IPS DF 4.7 (cell line): ENCODE results near the gene PRRC2A.

ENCODE experiments used
- DNase-seq: peaks from one replicate; pipeline ENCODE4 v3.0.0-alpha.2; 2013; ENCODE audit warnings: low spot score; ENCODE audit errors: extremely low read depth

PRRC2A gene

DNA sequence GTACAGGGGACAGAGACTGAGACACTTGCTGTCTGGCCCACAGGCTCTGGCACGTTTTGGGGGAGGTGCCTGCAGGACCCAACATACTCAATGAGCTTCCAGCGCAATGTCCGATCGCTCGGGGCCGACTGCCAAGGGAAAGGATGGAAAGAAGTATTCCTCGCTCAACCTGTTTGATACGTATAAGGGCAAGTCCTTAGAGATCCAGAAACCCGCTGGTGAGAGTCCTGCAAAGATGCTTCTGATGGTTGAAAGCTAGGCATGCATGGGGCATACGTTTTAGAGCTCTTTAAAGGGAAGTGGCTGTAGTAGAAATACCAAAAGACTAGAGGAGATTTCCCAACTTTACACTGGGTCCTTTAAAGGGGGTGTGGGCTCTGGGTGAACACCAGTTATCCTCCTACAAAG, 2.2 kb downstream of the PRRC2A start:
- DNase-seq = no peak

DNA sequence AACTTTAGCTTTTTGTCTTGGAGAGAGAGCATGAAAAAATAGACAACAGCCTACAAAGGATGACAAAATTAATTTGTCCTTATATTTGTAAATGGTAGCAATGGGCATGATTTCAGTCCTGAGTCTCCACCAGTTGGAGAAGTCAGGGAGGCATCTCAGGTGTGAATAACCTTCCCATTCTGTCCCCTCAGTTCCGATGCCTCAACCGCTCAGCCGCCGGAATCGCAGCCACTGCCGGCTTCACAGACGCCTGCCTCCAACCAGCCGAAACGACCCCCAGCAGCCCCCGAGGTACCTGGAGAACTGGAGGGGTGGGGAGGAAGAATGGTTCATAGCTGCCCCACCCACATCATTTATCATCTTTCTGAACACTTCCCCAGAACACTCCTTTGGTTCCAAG, 3.6 kb downstream of the PRRC2A start:
- no peak for DNase-seq

DNA sequence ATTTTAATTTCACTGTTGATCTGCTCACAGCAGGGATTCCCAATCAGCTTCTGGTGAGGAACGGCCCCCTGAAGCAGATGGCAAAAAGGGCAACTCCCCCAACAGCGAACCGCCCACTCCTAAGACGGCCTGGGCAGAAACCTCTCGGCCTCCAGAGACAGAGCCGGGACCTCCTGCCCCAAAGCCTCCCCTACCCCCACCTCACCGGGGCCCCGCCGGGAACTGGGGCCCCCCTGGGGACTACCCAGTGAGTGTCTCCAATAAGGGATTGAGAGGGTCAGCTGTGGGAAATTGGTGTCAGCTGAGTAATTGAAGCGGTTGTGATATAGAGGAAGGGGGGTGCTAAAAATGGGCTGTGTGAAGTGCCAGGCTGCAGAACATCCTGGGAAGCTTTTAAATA, 6.4 kb downstream of the PRRC2A start:
- no peak for DNase-seq

DNA sequence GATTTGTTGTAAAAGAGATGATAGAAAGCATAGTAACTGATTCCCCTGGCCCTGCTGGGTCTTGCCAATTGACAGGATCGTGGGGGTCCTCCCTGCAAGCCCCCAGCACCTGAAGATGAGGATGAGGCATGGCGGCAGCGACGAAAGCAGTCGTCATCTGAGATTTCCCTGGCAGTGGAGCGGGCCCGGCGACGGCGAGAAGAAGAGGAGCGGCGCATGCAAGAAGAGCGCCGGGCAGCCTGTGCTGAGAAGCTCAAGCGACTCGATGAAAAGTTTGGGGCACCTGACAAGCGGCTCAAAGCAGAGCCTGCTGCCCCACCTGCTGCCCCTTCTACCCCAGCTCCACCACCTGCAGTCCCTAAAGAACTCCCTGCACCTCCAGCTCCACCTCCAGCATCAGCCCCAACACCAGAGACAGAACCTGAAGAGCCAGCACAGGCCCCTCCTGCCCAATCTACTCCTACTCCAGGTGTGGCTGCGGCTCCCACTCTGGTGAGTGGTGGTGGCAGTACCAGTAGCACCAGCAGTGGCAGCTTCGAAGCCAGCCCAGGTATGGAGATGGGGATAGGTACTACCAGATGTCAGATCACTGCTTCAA, 7.3 kb downstream of the PRRC2A start:
- no peak for DNase-seq

DNA sequence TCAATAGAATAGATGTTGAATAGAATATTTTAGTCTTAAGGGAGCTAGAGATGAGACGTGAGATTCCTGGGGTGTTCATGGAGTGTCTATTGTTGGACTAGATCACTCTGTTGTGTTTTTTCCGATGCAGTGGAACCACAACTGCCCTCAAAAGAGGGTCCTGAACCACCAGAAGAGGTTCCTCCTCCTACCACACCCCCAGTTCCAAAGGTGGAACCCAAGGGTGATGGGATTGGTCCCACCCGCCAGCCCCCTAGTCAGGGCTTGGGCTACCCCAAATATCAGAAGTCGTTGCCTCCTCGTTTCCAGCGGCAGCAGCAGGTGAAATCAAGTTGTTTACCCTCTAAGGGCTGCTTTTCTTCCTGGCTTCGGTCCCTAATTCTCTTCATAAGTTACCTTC, 8.5 kb downstream of the PRRC2A start:
- no peak for DNase-seq

DNA sequence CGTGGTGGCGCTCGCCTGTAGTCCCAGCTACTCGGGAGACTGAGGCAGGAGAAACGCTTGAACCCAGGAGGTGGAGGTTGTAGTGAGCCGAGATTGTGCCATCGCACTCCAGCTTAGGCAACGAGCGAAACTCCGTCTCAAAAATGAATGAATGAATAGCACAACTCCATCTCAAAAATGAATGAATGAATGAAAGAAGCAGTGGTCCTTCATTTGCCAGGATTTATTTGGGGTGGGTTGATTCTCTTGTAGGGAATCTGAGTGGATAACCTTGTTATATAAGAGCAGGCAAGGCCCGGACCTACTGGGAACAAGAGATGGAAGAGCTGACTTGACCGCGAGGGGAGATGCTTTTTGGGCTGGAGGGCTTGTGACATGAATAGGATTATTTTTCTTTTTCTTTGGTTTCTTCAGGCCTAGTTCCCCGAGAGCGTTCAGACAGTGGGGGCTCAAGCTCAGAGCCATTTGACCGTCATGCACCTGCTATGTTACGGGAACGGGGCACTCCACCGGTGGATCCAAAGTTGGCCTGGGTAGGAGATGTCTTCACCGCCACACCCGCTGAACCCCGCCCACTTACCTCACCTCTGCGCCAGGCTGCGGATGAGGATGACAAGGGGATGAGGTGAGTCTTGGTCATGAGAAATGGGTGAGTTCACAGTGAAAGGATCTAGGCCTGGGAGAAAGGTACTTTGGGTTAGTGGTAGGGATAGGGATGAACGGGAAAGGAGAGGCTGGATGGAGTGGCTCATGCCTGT, 9.8 kb downstream of the PRRC2A start:
- DNase-seq = no peak

DNA sequence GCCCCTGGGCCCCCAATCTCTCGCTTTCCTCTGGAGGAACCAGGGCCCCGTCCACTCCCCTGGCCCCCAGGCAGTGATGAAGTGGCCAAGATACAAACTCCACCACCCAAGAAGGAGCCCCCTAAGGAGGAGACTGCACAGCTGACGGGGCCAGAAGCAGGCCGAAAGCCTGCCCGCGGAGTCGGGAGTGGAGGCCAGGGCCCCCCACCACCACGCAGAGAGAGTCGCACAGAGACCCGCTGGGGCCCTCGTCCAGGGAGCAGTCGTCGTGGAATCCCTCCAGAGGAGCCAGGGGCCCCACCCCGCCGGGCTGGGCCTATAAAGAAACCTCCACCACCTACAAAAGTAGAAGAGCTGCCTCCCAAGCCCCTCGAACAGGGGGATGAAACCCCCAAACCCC, 10.7 kb downstream of the PRRC2A start:
- DNase-seq = no peak

DNA sequence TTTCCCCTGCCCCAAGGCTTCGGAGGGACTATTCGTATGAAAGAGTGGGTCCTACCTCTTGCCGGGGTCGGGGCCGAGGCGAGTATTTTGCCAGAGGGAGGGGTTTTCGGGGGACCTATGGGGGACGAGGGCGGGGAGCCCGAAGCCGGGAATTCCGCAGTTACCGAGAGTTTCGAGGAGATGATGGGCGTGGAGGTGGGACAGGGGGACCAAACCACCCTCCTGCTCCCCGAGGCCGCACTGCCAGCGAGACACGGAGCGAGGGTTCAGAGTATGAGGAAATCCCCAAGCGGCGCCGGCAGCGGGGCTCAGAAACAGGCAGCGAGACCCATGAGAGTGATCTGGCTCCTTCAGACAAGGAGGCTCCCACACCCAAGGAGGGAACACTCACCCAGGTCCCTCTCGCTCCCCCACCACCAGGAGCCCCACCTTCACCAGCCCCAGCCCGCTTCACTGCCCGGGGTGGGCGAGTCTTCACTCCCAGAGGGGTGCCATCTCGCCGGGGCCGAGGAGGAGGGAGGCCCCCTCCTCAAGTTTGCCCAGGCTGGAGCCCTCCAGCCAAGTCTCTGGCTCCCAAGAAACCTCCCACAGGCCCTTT, 11.3 kb downstream of the PRRC2A start:
- no peak for DNase-seq

DNA sequence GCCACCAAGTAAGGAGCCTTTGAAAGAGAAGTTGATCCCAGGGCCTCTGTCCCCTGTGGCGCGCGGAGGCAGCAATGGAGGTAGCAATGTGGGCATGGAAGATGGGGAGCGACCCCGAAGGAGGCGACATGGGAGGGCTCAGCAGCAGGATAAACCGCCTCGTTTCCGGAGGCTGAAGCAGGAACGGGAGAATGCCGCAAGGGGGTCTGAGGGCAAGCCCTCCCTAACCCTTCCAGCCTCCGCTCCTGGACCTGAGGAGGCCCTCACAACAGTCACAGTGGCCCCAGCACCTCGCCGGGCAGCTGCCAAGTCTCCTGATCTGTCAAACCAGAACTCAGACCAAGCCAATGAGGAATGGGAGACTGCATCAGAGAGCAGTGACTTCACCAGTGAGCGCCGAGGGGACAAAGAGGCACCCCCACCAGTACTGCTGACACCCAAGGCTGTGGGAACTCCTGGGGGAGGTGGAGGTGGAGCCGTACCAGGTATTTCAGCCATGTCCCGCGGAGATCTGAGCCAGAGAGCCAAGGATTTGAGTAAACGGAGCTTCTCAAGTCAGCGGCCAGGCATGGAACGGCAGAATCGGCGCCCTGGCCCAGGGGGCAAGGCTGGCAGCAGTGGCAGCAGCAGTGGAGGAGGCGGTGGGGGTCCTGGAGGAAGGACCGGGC, 11.9 kb downstream of the PRRC2A start:
- DNase-seq = no peak

DNA sequence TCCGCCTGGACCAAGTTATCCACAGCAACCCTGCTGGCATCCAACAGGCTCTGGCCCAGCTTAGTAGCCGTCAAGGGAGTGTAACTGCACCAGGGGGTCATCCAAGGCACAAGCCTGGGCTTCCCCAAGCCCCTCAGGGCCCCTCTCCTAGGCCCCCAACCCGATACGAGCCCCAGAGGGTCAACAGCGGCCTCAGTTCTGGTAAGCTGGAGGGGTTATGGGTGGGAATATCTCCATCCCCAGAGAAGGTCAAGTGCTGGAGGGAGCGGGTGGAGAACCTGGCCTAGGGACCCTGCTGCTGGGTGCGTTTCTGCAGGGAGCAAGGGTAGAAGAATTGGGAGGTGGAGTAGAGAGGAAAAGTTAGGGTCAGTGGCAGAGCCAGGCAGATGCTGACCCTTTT, 12.9 kb downstream of the PRRC2A start:
- no peak for DNase-seq

DNA sequence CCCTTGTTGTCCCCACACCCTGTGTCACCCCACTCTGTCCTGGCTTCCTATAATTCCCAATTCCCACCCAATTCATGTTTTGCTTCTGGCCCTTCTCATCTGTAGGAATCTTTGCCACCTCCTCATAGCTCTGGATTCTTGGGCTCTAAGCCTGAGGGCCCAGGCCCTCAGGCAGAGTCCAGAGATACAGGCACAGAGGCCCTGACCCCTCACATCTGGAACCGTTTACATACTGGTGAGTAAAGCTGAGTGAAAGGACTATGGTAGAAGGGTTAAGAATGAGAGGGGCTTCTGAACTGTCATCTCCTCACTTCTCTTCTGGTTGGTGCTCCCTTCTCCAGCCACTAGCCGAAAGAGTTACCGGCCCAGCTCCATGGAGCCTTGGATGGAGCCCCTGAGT, 13.6 kb downstream of the PRRC2A start:
- no peak for DNase-seq

DNA sequence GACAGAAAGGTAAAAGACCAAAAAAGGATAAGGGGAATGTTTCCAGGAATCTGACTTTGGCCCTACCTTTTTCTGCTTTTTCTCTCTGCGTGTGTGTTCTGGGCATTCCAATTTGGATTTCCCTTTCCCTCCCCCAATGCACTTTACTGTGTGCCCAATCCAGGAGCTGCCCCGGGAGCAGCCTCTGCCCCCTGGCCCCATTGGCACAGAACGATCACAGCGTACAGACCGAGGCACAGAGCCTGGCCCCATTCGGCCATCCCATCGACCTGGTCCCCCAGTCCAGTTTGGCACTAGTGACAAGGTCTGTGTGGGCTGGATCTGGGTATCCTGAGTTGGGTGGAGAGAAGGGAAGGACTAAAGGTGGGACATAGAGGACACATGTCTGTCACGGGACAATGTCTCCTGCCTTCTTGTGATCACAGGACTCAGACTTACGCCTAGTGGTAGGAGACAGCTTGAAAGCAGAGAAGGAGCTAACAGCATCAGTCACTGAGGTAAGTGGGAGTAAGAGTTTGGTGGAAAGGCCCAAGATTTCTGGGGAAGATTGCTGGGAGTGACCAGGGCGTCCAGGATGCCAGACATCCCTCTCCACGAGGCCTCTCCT, 14.6 kb downstream of the PRRC2A start:
- no peak for DNase-seq

DNA sequence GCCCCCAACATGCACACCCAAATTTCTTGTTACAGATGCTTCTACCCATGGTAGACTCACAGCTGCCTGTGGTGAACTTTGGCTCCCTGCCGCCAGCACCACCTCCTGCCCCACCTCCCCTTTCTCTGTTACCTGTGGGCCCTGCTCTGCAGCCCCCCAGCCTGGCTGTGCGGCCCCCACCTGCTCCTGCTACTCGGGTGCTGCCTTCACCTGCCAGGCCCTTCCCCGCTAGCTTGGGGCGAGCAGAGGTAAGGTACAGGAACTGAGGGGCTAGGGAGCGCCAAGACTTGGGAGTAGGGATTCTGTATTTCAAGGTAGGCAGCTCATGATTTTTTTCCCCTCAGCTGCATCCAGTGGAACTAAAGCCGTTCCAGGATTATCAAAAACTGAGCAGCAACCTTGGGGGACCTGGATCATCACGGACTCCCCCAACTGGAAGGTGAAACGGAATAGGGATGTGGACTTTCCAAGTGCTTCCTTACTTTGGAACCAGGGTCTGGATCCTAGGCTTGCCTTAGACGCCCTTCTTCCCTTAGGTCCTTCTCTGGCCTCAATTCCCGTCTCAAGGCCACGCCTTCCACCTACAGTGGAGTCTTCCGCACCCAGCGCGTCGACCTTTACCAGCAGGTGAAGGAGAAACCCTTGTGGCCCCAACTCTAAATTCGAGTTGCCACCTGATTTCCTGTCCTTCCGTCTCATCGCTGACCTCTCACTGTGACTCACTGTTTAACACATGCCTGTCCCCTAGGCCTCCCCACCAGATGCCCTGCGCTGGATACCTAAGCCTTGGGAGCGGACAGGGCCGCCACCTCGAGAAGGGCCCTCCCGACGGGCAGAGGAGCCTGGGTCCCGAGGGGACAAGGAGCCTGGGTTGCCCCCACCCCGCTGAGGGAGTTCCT, 16.4 kb downstream of the PRRC2A start:
- no peak for DNase-seq

DNA sequence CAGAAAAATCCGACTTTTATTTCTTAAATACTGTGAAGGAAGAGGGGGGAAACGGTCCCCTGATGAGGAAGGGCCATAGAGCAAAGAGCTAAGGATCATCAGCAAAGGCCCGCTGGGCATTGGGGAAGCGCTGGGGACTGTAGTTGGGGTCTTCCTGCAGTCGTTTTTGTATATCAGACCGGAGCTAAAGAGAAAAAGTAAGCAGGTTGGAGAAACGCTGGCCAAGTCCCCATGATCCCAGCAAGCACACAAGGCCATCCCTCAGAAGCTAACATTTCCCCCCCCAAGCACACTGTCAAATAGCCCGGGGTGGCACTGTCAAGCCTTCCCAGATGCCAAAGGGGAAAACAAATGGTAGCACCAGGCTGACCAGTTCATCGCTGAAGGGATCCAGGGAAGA, 18.5 kb downstream of the PRRC2A start:
- no peak for DNase-seq

DNA sequence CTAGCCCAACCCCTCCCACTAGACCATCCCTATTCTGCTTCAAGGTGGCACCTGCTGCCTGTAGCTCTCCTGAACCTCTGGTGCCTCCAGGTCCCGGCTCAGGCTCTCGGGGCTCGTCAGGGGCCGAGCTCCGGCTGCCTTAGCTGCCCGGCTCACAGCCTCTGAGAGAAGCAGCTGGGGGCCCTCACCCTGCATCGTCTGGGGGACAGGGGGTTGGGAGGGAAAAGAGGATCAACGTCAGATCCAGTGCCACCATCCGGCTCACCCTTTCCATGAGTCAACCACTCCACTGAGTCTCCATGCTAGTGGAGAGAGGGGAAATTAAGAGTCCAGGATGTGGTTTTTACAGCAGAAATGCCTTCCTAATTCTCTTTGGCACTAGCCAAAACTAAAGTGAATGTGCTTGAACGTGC, 18.9 kb downstream of the PRRC2A start:
- no peak for DNase-seq

DNA sequence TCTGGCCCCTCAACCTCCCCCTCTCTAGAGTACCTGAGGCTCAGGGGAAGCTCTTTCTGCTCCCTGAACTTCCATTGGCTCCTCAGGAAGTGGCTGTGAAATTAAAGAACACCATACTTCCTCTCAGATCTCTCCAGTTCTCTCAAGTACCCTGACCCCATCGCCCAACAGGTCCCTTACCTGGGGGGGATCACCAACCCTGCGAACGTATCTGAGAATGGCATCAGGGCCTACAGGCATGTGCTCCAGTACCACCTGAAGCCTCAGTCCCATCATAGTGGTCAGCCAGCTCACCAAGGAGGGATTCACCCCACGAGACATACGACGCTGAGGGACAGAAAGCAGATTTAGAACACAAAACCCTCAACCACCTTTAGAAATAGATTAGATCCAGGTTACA, 20.1 kb downstream of the PRRC2A start:
- no peak for DNase-seq

DNA sequence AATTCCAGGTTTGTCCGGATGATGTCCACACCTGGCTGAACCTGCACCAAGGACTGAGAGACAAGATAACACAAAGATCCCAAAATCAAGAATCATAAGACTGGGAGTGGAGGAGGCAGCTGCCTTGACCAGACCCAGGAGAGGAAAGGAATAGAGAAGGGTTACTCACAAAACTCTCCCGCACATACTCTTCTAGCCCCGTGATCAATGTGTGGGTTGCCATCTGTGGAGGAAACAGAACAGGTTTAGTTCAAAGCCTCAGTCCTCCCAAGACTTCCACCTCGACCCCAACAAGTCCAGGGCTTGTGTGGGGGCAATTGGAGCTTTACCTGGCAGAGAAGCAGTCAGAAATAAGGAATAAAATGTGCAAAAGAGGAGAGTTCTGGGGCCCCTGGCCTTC, 20.9 kb downstream of the PRRC2A start:
- DNase-seq = no peak

DNA sequence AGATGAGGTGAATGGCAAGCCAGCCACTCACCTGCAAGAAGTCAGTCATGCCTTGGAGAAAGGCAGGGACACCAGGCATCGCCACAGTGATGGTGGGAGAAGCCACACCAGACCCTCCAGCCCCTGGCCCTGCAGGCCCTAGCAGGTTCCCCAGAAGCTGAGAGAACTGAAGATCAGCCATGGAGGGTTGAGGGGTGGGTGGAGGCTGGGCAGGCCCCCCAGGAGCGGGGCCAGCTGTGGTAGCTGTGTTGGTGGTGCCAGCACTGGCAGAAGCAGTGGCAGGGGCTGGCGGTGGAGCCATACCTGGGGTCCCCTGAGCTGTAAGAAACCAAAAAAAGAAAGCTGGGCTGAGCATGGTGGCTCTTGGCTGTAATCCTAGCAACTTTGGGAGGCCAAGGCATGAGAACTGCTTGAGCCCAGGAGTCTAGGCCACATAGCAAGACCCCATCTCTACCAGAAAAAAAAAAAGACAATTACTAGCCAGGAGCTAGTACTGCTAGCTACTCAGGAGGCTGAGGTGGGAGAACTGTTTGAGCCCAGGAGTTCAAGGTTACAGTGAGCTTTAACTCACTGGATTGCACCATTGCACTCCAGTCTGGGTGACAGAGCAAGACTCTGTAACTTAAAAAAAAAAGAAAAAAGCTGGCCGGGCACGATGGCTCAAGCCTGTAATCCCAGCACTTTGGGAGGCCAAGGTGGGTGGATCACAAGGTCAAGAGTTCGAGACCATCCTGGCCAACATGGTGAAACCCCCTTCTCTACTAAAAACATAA, 22.5 kb downstream of the PRRC2A start:
- no peak for DNase-seq

DNA sequence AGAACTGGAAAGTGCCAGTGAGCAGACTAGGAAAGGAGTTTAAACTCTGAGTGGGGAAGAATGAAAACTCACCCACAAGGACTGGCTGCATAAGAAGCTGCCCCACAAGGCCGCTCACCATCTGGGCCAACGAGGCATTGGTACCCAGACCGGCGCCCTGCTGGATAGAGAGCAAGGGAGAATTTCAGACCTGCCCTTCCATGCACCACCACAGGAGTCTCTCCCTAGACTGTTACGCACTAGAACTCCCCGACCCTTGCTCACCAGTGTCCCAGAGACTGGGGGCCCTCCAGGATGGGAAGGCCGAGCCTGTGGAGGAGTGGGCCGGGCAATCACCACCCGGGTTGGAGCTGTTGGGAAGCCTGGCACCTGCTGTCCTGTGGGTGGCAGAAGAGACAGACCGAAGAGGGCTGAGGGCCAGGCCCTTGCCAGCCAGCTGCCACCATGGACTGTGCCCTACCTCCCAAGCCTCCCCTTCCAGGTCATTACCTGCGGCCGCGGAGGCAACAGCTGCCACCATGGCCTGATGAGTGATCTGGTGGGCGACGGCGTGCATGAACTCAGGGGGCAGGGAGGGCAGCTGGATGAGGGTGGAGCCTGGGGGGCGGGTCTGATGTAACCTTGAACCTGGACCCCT, 23.4 kb downstream of the PRRC2A start:
- DNase-seq = no peak

DNA sequence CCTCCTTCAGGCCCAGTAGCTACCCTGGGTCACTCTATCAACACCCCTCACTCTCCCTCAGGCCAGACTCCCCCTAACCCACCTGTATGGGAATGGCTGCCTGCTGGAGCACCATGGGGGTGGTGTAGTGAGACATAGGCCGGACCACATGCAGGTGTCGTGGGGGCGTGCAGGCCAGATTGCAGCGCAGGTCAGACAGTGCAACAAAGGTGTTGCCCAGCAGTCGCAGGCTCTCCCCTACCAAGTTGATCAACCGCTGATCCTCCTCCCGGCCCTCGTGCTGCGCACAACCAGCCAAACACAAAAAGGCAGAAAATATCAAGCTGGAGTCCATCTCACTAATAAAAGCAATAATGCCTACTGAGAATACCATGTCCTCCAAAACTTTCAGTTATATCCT, 24.8 kb downstream of the PRRC2A start:
- no peak for DNase-seq
